ENCODE data around the gene VMAC. TPM values are rescaled to one million over a fixed set of nuclear protein-coding genes. Genes with fewer than 3 reads are reported as not detected.

VMAC gene
- total RNA-seq, 2 donors from 2014 or later = 23.6 to 29.0 TPM

DNA sequence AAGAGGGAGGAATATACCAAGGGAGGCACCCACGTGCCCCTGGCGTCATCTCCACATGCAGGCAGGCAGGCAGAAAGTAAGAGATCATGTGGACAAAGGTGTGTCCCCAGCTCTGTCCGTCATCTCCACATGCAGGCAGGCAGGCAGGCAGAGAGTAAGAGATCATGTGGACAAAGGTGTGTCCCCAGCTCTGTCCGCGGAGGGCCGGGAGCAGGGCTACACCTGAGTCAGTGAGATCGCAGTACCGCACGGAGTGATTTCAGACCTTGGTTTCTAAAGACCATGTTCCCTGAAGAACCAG is 31.6 kb downstream of the VMAC start:
- intact Hi-C loops (cut with DNase I) = no loop called here
- WGBS = 93% methylated on average over 9 of the region's 9 CpGs
- Histone ChIP-seq H3K27ac (no peak overlapping the region), H3K36me3 (peaks cover 0 to 4% of the 10 kb centered on the region in 2 donors), H3K4me3 (no peak overlapping the region), H3K4me1 (replicated peaks) (peaks cover 11% of the 10 kb centered on the region), H3K9me3 (no peaks in the 10 kb centered on the region), H3K27me3 (replicated peaks; ENCODE audit: insufficient read depth) (no peaks in the 10 kb centered on the region)
- DNase-seq (ENCODE audit: low spot score) = no peak
- TF ChIP-seq POLR2AphosphoS5 (IDR thresholded peaks at IDR 0.05) (no peak), POLR2A (IDR thresholded peaks at IDR 0.05) (no peak)
- TF ChIP-seq, protein P1, sequence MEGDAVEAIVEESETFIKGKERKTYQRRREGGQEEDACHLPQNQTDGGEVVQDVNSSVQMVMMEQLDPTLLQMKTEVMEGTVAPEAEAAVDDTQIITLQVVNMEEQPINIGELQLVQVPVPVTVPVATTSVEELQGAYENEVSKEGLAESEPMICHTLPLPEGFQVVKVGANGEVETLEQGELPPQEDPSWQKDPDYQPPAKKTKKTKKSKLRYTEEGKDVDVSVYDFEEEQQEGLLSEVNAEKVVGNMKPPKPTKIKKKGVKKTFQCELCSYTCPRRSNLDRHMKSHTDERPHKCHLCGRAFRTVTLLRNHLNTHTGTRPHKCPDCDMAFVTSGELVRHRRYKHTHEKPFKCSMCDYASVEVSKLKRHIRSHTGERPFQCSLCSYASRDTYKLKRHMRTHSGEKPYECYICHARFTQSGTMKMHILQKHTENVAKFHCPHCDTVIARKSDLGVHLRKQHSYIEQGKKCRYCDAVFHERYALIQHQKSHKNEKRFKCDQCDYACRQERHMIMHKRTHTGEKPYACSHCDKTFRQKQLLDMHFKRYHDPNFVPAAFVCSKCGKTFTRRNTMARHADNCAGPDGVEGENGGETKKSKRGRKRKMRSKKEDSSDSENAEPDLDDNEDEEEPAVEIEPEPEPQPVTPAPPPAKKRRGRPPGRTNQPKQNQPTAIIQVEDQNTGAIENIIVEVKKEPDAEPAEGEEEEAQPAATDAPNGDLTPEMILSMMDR (IDR thresholded peaks at IDR 0.05) = no peak

DNA sequence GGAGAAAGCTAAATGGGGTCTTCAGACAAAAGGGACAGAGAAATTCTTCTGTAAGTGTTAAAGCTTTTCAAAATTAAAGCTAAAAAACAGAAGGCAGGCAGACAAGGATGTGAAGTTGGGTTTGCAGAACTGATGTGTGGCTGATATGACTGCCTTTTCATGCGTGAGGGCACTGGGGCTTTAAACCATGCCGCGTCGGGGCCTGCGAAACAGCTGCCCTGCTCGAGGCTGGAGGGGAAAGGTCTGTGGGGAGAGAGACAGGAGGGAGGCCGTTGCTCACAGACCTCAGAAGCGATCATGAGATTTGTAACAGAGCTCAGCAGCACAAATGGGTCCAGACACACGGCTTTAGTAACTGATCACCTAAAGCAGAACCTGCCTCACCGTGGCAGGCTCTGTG is 32.9 kb downstream of the VMAC start:
- H3K4me1 ChIP-seq (replicated peaks) = peaks cover 11% of the 10 kb centered on the region

DNA sequence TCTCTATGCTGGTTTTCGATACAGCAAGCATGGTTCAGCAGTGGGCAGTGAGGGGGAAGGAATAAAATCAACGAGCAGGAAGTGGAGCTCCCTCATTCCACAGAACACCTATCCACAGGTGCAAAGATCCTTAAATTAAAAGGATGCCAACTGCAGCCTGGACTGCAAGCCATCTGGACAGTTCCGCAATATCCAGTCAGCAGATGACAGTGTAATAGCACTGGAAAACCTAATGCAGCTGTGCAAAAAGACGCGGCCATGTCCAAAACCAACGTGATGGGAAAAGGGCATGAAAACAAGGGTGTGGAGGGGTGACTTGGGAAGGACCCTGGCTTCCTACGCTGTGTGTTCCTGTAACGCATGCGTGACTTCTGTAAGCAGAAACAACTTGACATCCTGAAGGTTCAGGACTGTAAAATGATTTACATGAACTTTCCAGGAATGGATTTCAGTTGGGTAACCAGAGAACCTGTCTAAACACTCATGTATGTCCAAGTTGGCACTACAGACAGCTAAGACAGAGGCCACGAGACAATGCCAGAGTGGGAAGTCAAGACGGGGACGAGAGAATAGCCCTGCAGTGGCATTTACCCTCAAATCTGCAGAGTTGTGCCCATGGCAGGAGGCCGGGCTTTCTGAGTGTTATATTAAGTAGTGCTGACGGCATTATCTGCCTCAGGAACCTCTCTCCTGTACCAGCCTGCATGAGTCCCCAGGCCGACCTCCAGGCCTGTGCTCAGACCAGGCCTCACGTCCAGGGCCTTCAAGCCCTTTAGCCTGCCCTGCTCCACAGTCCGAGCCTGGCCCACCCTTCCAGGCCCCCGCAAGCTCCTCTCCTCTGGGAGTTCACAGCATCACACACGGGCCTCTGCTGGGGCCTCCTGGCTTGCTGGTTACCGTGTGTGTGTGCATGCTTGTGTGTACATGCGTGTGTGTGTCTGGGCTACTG is 35.9 kb downstream of the VMAC start:
- H3K27me3 ChIP-seq (replicated peaks; ENCODE audit: insufficient read depth) = no peaks in the 10 kb centered on the region
- peaks cover 0 to 4% of the 10 kb centered on the region in 2 donors for H3K36me3 ChIP-seq
- H3K4me1 ChIP-seq (replicated peaks) = peaks cover 11% of the 10 kb centered on the region
- no peaks in the 10 kb centered on the region for H3K9me3 ChIP-seq
- no peak overlapping the region for H3K4me3 ChIP-seq
- 85% methylated on average over 21 of the region's 21 CpGs for WGBS
- intact Hi-C loops (cut with DNase I) = no loop called here
- no peak for TF ChIP-seq POLR2A (IDR thresholded peaks at IDR 0.05)
- no peak for TF ChIP-seq POLR2AphosphoS5 (IDR thresholded peaks at IDR 0.05)
- H3K27ac ChIP-seq = no peak overlapping the region
- DNase-seq (ENCODE audit: low spot score) = no peak

More for the DNA sequence above, 32.9 kb downstream of the VMAC start:
- no peak for TF ChIP-seq POLR2AphosphoS5 (IDR thresholded peaks at IDR 0.05)
- no peak for TF ChIP-seq POLR2A (IDR thresholded peaks at IDR 0.05)
- TF ChIP-seq, protein P1 (IDR thresholded peaks at IDR 0.05) = no peak
- Histone ChIP-seq H3K27ac (peak overlapping the region in 1 of 2 donors; percentile 50), H3K9me3 (no peaks in the 10 kb centered on the region), H3K36me3 (peaks cover 0 to 4% of the 10 kb centered on the region in 2 donors), H3K4me3 (no peak overlapping the region), H3K27me3 (replicated peaks; ENCODE audit: insufficient read depth) (no peaks in the 10 kb centered on the region)
- no peak for DNase-seq (ENCODE audit: low spot score)
- intact Hi-C loops (cut with DNase I) = no loop called here
- 52% methylated on average over 10 of the region's 10 CpGs for WGBS

DNA sequence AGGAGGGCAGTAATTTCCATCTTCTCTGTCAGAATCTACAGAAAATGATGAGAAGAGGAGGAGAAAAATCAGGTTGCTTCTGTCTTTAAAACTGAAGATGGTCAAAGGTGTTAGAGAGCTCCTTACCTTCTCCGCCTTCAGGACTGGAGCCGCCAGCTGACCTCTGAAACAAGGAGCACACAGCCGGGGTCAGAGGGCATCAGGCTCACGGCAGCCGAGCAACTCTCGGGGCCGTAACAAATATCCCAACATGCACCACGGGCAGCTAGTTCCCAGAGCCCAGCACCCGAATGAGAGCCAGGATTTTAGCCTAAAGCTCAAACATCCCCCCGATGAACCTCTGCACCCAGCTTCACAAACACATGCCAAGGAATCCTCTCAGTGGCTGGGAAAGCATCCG is 37.0 kb downstream of the VMAC start:
- 89% methylated on average over 11 of the region's 11 CpGs for WGBS
- Histone ChIP-seq H3K27me3 (replicated peaks; ENCODE audit: insufficient read depth) (no peaks in the 10 kb centered on the region), H3K9me3 (no peaks in the 10 kb centered on the region), H3K4me3 (no peak overlapping the region), H3K27ac (no peak overlapping the region), H3K4me1 (replicated peaks) (peaks cover 7% of the 10 kb centered on the region), H3K36me3 (peaks cover 0 to 4% of the 10 kb centered on the region in 2 donors)
- DNase-seq (ENCODE audit: low spot score) = no peak
- intact Hi-C loops (cut with DNase I) = no loop called here
- no peak for TF ChIP-seq POLR2AphosphoS5 (IDR thresholded peaks at IDR 0.05)

DNA sequence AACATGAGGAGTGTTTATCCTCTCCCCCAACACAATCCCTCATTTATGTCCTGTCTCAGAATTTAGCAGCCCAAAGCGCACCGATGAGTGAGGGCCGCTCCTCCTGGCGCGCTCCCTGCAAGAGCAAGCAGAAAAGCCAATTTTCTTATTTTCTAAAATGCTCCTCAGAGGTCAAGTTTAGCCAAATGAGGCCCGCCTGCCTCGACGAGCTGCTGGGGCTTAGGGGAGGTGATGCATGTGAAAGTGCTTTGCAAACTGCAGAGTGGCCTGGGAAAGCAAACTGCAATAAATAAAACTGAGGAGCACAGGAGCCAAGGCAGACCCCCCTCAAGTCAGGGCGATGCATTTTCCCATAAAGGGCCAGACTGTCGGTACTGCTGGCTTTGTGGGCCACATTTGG is 38.4 kb downstream of the VMAC start:
- Histone ChIP-seq H3K4me1 (replicated peaks) (no peaks in the 10 kb centered on the region), H3K4me3 (no peak overlapping the region), H3K9me3 (no peaks in the 10 kb centered on the region), H3K27ac (no peak overlapping the region), H3K36me3 (peaks cover 0 to 4% of the 10 kb centered on the region in 2 donors), H3K27me3 (replicated peaks; ENCODE audit: insufficient read depth) (no peaks in the 10 kb centered on the region)
- 70% methylated on average over 10 of the region's 10 CpGs for WGBS
- intact Hi-C loops (cut with DNase I) = no loop called here
- DNase-seq (ENCODE audit: low spot score) = no peak
- TF ChIP-seq, protein P1 (IDR thresholded peaks at IDR 0.05) = no peak
- TF ChIP-seq POLR2AphosphoS5 (IDR thresholded peaks at IDR 0.05) (no peak), POLR2A (IDR thresholded peaks at IDR 0.05) (no peak)

DNA sequence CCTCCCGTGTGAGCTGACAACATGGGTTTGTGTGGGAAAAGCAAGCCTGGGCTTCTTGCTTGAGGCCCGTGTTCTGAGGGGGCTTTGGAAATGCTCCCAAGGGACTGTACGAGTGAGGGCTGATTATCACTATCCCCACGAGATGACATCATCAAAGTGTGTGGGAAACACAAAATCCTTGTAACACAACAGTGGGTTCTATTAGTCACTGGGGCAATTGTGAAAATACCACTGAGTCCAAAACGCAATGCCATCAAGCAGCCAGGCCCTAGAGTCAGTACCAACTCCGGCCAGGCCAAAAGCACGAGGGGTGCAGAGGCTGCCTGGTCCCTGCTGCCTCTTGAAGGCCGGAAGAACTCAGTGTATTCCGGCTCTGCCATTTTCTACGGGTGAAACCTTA is 39.0 kb downstream of the VMAC start:
- TF ChIP-seq, protein P1 (IDR thresholded peaks at IDR 0.05) = no peak
- TF ChIP-seq POLR2AphosphoS5 (IDR thresholded peaks at IDR 0.05) = no peak
- no peak for TF ChIP-seq POLR2A (IDR thresholded peaks at IDR 0.05)
- no peak overlapping the region for H3K27ac ChIP-seq
- intact Hi-C loops (cut with DNase I) = no loop called here

More for the DNA sequence above, 39.0 kb downstream of the VMAC start:
- no peaks in the 10 kb centered on the region for H3K9me3 ChIP-seq
- DNase-seq (ENCODE audit: low spot score) = no peak
- H3K36me3 ChIP-seq = peaks cover 0 to 4% of the 10 kb centered on the region in 2 donors
- H3K4me1 ChIP-seq (replicated peaks) = no peaks in the 10 kb centered on the region
- no peaks in the 10 kb centered on the region for H3K27me3 ChIP-seq (replicated peaks; ENCODE audit: insufficient read depth)
- H3K4me3 ChIP-seq = no peak overlapping the region
- WGBS = 81% methylated on average over 10 of the region's 10 CpGs
